DMS114 treated with DMSO at 0.1 percent for 48 hours (cell line): Measurements from ENCODE around the gene UNG.

Experiments
- DNase-seq: peaks from one replicate; lab custom pipeline; 2025; ENCODE audit not compliant: unreplicated experiment; lab: John Stamatoyannopoulos, UW

Gene UNG

DNA sequence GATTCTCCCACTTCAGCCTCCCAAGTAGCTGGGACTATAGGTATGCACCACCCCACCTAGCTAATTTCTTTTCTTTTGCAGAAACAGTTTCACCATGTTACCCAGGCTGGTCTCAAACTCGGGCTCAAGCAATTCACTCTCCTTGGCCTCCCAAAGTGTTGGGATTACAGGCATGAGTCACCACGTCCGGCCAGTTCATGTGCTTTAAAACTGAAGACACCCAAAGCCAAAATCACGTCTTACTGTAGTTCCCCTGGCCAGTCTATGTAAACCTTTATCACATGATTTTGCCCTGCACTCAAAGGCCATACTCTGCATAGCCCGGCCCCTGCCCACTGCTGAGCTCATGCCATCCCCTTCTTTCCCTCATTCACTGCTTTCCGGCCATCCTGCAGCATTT is 8.6 kb upstream of the UNG start:
- no peak for DNase-seq

DNA sequence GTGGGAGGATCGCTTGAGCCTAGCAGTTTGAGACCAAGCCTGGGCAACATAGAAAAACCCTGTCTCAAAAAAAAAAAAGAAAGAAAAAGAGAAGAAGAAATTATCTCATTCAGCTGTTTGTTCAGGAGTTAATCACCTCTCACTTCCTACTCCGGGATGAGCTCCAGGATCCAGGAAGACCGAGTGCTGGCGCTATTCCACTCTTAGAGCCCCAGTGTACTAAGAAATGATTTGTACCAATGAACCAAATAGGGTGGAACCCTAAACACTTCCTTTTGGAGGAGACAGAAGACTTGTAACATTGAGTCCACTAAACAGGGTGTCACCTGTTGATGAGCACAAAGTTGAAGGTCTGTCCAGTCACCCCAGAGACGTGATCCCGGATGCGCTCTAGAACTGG is 7.7 kb upstream of the UNG start:
- DNase-seq, result no peak

DNA sequence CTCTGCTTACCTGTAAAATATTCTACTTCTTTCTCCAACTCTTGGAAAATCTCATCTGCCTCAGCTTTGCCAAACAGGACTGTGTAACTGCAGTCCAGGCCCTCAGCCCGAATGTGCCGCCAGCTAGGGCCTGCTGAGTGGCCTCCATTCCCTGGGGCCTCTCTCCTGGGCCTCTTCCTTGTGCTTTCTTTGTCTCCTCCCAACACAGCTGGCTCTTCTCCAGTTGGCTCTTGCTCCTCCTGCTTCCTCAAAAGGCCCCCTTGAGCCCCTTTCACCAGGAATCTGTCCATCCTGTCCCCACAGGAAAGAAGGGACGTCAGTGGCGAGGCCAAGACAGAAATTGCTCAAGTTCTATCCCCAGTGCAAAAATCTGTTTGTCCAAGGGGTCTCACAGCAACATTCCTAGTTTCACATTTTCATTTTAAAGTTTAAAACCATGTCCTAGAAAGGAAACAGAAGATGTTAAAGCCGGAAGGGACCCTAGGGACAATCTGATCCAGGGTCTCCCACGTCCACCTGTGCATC is 4.8 kb upstream of the UNG start:
- no peak for DNase-seq

DNA sequence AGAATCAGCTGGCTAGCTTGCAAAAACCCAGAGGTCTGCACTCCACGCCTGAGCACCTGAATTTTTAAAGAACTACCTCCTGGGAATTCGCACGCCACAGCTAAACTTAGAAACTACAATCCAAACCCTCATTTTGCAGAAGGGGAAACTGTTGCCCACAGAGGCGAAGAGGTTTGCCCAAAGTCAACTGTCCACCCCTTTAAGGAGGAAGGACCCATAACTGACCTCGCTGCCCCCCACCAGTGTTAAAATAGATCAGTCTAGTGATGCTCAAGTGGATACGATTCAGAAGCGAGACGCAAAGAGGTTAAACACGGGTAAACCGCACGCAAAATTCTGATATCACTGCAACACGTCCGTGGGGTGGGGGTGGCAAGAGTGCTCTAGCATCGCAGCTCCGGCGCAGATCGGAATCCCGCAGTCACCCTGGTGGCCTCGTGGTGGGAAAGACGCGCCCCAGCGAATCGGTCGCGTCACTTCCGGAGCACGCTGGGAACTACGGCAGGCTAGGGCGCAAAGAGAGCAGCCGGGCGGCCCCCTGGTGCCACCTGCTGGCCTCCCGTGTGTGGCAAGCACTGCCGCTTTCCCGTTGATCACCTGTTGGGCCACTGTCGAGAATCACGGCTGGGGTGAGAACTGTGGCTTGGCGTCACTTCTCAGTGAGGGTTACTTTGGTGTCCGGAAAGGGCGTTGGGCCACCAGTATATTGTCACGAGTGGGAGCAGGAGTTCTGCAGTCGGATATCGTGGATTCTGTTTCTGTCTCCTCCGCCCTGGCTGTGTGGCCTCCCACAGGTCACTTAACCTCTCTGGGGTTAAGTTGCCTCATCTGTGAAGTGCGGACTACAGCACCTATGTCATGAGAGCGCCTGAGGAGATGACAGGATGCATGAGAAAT is 4.1 kb upstream of the UNG start, which contains the start of gene ALKBH2:
ALKBH2 (minus strand) TSS at position 451 of the 897 bp plus-strand sequence. CDS start 686 bp downstream, outside the sequence.
- peak; percentile 92 for DNase-seq

DNA sequence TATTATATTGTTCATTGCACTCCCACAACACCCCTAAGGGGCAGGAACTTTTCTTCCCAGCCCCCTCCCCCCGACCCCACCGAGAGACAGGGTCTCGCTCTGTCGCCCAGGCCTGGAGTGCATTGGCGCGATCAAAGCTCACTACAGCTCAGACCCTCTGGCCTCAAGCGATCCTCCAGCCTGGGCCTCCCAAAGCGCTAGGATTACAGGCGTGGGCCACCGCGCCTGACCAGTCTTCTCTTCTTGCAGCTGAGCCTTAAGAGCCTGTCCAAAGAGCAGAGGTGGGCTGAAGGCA is 310 bp upstream of the UNG start:
- DNase-seq, result no peak

DNA sequence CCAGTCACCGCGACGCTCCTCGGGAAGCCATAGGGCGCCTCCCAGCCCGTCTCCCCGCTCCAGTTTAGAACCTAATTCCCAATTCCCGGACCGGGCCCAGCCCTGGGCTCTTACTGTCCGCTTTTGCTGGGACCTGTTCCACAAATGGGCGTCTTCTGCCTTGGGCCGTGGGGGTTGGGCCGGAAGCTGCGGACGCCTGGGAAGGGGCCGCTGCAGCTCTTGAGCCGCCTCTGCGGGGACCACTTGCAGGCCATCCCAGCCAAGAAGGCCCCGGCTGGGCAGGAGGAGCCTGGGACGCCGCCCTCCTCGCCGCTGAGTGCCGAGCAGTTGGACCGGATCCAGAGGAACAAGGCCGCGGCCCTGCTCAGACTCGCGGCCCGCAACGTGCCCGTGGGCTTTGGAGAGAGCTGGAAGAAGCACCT is 797 bp downstream of the UNG start:
- no peak for DNase-seq

DNA sequence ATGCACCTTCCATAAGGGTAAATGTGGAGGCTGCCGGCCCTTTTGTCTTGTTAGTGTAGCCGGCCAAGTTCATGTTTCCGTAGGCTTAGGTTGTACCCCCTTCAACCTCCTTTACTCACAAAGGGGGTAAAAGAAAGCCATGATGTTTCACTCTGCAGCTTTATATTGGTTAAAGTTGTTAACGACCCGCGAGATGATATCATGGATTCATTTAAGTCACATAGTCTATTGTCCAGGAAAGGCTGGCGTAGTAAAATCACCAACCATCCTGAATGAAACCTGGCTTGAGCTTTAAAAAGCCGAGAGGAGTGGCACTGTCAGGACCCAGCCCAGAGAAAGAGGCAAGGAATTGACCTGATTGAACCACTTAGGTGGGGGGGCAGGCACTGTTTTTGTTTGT is 1.3 kb downstream of the UNG start:
- peak; percentile 17 for DNase-seq

DNA sequence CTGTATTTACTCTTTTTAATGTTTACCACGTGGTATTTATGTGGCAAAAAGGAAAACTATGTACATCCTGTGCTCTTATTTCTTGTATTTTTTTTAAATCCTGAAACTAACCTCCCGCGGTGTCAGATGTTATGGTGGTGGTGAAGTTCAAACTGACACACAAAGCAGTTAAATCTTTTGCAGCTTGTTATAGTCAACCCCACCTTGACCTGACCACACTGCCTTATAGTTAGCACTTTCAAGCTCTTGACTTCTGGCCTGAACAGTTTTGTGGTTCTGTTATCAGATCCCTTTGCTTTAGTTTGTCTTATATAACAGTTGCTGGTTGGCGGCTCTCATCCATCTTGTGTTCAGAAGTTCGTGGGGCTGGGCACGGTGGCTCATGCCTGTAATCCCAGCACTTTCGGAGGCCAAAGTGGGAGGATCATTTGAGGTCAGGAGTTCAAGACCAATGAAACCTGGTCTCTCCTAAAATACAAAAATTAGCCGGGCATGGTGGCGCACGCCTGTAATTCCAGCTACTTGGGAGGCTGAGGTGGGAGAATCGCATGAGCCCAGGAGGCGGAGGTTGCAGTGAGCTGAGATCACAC is 2.1 kb downstream of the UNG start:
- DNase-seq, result no peak

DNA sequence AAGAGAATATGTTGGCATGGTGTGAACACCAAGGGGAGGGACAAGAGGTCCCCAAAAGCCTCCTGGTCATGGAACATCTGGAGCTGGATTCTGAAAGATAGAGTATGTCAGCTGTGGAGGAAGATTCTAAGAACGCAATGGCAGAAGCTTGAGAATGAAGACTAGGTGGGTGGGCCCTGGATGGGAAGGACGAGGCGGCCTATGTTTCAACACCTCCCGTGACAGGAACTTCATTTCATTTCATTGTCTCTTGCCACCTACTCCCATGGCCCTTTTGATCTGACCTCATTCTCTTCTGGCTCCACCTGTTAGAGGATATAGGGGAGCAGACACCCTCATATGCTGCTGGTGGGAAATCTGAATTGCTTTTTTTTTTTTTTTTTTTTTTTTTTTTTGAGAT is 3.3 kb downstream of the UNG start:
- DNase-seq, result no peak

DNA sequence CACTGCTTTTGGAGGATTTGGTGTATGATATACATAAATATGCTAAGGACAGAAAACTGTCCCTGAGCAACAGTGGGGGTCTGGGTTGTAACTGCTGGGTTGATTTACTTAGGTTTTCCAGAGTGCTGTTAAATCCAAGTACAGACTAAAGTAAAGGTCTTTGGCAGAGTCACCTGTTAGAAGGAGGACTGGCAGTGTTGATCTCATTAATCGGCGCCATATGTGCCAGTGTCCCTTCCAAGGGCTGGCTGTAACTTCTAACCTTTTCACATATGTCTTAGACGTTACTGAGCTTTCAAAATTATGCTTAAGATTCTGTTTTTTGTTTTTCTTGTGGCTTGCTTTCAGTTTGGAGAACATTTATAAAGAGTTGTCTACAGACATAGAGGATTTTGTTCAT is 5.1 kb downstream of the UNG start:
- no peak for DNase-seq

DNA sequence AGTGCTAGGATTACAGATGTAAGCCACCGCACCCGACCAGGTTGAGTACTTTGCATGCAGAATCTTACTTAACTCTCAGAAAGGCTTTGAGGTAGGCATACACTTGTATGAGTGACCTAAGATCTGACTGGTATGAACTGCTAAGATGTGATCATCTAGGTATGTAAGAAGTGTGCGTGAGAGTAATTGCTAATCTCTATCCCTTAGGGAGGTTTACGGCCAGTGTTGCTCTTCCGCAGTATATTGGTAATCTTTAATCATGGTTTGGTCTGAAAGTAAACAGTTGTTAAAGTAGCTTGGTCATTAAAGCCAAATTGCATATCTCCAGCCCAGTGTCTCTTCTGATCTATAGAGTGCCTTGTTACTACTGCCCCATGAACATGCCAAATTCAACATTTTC is 7.8 kb downstream of the UNG start:
- DNase-seq, result no peak

DNA sequence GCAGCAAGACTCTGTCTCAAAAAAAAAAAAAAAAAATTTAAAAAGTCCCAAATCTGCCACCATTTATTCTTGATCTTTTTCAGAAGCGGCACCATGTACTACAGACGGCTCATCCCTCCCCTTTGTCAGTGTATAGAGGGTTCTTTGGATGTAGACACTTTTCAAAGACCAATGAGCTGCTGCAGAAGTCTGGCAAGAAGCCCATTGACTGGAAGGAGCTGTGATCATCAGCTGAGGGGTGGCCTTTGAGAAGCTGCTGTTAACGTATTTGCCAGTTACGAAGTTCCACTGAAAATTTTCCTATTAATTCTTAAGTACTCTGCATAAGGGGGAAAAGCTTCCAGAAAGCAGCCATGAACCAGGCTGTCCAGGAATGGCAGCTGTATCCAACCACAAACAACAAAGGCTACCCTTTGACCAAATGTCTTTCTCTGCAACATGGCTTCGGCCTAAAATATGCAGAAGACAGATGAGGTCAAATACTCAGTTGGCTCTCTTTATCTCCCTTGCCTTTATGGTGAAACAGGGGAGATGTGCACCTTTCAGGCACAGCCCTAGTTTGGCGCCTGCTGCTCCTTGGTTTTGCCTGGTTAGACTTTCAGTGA is 12.5 kb downstream of the UNG start:
- no peak for DNase-seq

DNA sequence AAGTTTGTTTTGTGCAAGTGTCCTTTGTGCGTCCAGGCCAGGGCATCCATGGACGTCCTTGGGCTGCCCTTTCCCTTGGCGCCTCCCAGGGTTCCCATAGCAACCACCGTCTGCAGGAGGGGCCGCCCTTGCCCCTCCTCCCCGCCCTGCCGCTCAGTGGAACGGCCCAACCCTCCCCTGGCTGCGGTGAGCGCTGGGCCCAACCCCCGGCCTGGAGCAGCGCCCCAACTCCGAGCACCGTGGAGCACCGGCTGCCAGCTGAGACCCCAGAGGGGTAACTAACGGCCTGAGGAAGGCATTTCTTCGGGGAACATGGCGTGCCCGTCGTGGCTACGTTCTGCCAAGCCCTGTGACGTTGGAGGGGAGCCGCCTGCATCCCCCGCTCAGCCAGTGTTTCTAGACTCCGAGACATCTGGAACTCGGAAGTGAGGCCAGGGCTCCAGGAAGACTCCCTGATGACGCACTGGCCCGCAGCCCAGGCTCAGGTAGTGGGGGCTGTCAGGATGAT is 13.6 kb downstream of the UNG start:
- peak; percentile 93 for DNase-seq

DNA sequence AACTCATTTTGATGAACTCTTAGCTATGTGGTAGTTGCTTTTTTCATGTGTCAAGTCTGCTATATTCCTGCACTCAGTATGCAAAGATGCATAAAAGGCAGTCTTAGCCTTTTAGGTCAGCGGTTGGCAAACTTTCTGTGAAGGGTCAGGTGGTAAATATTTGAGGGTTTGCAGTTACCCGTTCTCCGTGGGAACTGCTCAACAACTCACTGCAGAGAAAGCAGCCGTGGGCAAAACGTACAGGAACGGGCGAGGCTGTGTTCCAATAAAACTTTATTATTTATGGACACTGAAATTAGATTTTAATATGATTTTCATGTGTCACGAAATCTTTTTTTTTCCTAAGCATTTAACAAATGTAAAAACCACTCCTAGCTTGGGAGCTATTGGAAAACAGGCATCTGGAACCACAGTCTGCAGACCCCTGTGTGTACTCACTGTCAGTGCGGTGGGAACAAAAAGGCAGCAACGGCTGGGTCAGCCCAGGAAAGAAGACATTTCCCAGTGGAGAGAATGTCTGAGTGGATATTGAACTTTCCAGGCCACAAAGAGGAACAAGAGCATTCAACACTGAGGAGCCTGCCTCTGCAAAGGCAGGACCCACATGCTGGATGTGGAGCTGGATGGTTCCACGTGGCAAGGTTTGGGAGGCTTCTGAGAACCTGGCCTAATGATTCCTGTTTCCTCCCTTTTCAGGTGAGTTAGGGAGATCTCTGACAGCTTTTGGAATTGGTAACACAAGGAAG is 15.5 kb downstream of the UNG start:
- DNase-seq, result no peak

DNA sequence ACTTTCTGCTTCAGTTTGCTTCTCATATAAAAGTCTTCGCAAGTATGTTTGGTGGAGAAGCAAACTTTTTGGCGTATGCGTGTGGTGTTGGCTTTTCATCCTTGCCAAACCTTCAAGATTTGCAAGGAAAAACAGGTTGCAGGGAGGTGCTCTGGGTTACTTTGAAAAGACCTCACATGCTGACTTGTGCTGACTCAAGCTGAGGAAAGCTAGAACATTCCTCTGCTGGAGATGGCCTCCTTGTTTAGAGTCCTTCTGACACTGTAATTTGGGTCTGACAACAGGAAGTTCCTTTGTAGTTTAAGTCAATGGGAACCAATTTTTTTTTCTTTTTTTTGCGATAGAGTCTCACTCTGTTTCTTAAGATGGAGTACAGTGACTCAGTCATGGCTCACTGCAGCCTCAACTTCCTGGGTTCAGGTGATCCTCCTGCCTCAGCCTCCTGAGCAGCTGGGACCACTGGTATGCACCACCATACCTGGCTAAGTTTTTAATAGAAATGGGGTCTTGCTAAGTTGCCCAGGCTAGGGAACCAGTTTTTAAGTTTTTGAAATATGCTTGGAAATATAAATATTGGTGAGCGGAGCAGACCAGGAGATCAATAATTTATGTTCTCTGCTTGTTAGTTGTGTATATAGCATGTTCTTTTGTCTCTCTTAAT is 16.4 kb downstream of the UNG start:
- no peak for DNase-seq

DNA sequence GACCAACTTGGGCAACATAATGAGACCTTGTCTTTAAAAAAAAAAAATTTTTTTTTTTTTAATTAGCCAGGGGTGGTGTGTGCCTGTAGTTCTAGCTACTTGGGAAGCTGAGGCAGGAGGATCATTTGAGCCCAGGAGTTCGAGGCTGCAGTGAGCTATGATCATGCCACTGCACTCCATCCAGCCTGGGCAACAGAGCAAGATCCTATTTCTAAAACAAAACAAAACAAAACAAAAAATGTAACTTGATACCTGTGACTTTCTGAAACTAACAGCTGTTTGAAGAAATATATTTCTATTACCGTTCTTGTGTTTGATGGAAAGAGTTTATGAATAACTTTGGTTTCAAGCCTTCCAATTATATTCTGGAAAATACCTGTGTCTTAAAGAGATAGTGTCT is 17.2 kb downstream of the UNG start:
- DNase-seq, result no peak

DNA sequence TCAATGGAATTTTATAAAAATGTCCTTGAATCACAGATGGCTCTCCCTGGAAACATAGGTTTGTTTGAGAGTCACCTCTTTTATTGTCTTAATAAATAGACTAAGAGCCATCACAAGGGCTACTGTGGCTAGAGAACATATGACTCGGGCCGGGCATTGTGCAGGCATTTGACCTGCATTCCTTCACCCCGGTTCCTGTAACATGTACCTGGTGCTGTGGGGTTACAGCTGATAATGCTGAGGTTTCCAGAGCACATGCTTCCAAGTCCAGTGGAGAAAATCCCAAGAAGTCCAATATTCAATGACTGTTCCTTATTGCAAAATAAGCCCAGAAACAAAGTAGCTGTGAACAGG is 18.0 kb downstream of the UNG start:
- DNase-seq, result no peak

DNA sequence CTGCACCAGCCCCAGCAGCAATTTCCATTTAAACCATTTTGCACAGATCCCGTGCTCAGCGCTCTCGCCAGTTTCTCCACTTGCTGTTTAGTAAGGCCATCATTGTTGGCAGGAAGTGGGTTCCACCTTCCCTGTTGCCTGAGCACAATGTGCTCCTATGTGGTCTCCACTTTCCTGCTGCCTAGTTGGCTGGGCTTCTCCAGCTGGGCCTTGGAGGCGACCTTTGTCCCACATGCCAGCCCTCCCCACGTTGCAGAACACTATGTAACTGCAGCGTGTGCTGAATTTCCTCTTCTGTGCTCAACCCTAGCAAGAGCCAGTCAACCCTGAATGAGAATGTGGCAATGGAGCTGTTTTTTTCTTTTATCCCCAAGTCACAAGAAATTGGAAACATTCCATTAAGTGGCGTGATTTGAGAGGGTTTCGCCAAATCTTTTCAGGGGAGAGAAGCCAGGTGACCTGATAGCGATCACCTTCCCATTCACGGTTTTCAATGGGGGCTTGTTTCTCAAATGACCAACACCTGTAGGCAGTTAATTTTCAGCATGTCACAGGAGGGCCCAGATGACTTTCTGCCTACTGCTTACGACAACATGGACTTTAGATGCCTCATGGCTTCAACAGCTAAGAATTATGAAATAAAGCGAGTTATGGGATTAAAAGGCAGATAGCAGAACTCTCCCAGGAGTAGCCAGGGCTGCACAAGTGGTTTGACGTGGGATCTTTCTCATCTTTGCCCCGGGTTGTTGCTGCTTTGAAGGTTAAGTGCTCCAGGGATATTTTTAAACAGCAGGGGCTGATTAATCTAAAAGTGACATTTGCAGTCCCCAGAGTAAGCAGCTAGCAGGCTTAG is 18.6 kb downstream of the UNG start, which contains the start of gene ACACB:
ACACB (plus strand) TSS at position 830 of the 853 bp plus-strand sequence. CDS start 22,819 bp downstream, outside the sequence.
- no peak for DNase-seq

DNA sequence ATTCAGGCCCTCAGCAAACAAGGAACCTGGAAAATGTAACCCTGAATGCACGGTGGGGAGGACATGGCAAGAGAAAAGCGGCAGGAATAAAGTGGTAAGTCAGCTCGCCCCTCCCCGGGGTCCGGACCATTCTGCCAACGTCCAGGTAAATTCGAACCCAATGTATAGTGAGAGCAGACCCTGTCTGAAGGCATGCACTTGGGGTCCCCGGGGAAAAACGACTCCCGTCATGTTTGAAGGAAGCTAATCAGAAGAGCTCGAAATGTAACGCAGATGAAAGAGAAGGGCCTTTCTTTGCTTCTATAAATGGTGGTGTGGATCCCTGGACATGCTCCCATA is 19.2 kb downstream of the UNG start:
- DNase-seq, result no peak

DNA sequence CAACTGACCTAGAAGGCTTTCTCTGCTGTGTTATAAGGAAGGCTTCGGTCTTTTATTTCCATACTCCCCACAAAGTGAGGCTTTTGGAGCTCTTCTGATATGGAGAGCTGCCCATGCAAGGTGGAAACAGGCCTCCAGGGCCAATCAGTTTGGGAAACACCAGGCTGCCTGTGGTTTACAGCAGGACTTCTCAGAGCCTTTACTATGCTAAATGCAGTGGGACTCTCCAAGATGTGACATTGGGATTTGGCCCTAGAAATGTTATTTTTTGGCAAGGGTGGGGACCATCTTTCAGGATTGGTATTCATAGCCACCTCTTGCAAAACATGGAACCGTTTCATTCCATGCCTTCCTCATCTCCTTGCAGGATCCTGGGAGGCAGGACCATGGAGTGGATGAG is 22.7 kb downstream of the UNG start:
- DNase-seq, result no peak
